ENCODE measurements around the gene RAB8B. TPM values are rescaled to one million over a fixed set of nuclear protein-coding genes. Genes with fewer than 3 reads are reported as not detected.

Gene RAB8B
- total RNA-seq, 1 experiment from 2014 or later, result 8.5 TPM

- Histone ChIP-seq H3K9ac (ENCODE audit: low read length) (no peak overlapping the region), H3K9me3 (ENCODE audit: low read length) (no peaks in the 10 kb centered on the region), H3K4me1 (ENCODE audit: insufficient read depth, low read length) (peaks cover 17% of the 10 kb centered on the region), H3K36me3 (ENCODE audit: low read depth, low read length) (no peaks in the 10 kb centered on the region), H3K4me2 (ENCODE audit: low read length) (no peak overlapping the region), H3F3A (ENCODE audit: low read length, unreplicated experiment) (no peaks in the 10 kb centered on the region), H3K27me3 (ENCODE audit: low read length) (no peaks in the 10 kb centered on the region), H3K79me2 (ENCODE audit: low read length) (no peaks in the 10 kb centered on the region), H3K4me3 (ENCODE audit: low read length) (no peak overlapping the region), H3K27ac (ENCODE audit: low read length) (no peak overlapping the region), H3K9me2 (replicated peaks; ENCODE audit: low read length) (no peaks in the 10 kb centered on the region), H4K20me1 (ENCODE audit: low read length) (no peaks in the 10 kb centered on the region), H2AFZ (ENCODE audit: low read length) (no peak overlapping the region)
- intact Hi-C loops (cut with micrococcal nuclease), result no loop called here
- TF ChIP-seq EZH2 (IDR thresholded peaks at IDR 0.05; ENCODE audit: low read length, unreplicated experiment) (no peak), CTCF (conservative IDR thresholded peaks at IDR 0.05; ENCODE audit: low read depth, low read length) (no peak), EZH2phosphoT487 (IDR thresholded peaks at IDR 0.05; ENCODE audit: borderline replicate concordance, low read length) (no peak)
- no peak for DNase-seq
- ATAC-seq, result no peak
- POLR2A ChIA-PET (ENCODE audit: unreplicated experiment), result no interaction called here
- no TSS peak for BruUV-seq (replicated peaks)
- CTCF ChIA-PET, result no interaction called here
Measured at GRCh38 chr15:63180746-63181145, 8.7 kb upstream of the RAB8B start.

DNA sequence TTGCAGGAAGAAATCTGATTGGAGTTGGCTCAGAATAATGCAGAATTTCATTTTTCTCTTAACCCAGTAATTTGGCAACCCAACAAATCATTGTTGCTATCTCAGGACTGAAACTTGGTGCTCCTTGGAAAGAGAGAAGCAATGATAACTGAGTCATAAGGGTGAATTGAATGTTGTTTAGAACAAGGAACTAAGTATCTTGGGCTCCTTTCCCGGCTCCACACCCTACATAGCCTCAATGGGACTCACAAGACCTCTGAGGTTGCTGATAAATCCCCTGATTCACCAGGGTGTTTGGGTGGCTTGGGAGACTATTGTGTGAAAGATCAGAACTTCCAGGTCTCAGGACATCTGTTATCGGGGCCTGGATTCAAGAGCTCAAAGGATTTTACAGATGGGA, 7.8 kb upstream of the RAB8B start:
- H3K9me3 ChIP-seq (ENCODE audit: low read length), result no peaks in the 10 kb centered on the region
- H2AFZ ChIP-seq (ENCODE audit: low read length), result no peak overlapping the region
- H3K27me3 ChIP-seq (ENCODE audit: low read length), result no peaks in the 10 kb centered on the region
- no peak for DNase-seq
- H3F3A ChIP-seq (ENCODE audit: low read length, unreplicated experiment), result no peaks in the 10 kb centered on the region
- no peak overlapping the region for H3K4me3 ChIP-seq (ENCODE audit: low read length)
- no peaks in the 10 kb centered on the region for H3K9me2 ChIP-seq (replicated peaks; ENCODE audit: low read length)
- peaks cover 25% of the 10 kb centered on the region for H3K4me1 ChIP-seq (ENCODE audit: insufficient read depth, low read length)
- ChIA-PET POLR2A (ENCODE audit: unreplicated experiment) (no interaction called here), CTCF (no interaction called here)
- H3K4me2 ChIP-seq (ENCODE audit: low read length), result no peak overlapping the region
- H3K36me3 ChIP-seq (ENCODE audit: low read depth, low read length), result no peaks in the 10 kb centered on the region
- no TSS peak for BruUV-seq (replicated peaks)
- H4K20me1 ChIP-seq (ENCODE audit: low read length), result no peaks in the 10 kb centered on the region
- H3K27ac ChIP-seq (ENCODE audit: low read length), result no peak overlapping the region
- intact Hi-C loops (cut with micrococcal nuclease), result no loop called here
- ATAC-seq, result no peak
- H3K79me2 ChIP-seq (ENCODE audit: low read length), result no peaks in the 10 kb centered on the region
- H3K9ac ChIP-seq (ENCODE audit: low read length), result no peak overlapping the region
- no peak for TF ChIP-seq CTCF (conservative IDR thresholded peaks at IDR 0.05; ENCODE audit: low read depth, low read length)
- no peak for TF ChIP-seq EZH2phosphoT487 (IDR thresholded peaks at IDR 0.05; ENCODE audit: borderline replicate concordance, low read length)
- TF ChIP-seq EZH2 (IDR thresholded peaks at IDR 0.05; ENCODE audit: low read length, unreplicated experiment), result no peak

GRCh38 chr15:63185206-63185605, 4.2 kb upstream of the RAB8B start:
- no peaks in the 10 kb centered on the region for H3K9me2 ChIP-seq (replicated peaks; ENCODE audit: low read length)
- no peak overlapping the region for H3K4me3 ChIP-seq (ENCODE audit: low read length)
- intact Hi-C loops (cut with micrococcal nuclease), result no loop called here
- no peaks in the 10 kb centered on the region for H3F3A ChIP-seq (ENCODE audit: low read length, unreplicated experiment)
- CTCF ChIA-PET, result interaction anchor here (0.7 kb wide), 1 partner anchor 91 kb away, joined by 3 read pairs; no protein-coding TSS in a partner anchor
- H3K9me3 ChIP-seq (ENCODE audit: low read length), result no peaks in the 10 kb centered on the region
- no peak for ATAC-seq
- no peaks in the 10 kb centered on the region for H3K27me3 ChIP-seq (ENCODE audit: low read length)
- H3K27ac ChIP-seq (ENCODE audit: low read length), result no peak overlapping the region
- peaks cover 22% of the 10 kb centered on the region for H3K4me1 ChIP-seq (ENCODE audit: insufficient read depth, low read length)
- no peak for DNase-seq
- H3K9ac ChIP-seq (ENCODE audit: low read length), result no peak overlapping the region
- H3K4me2 ChIP-seq (ENCODE audit: low read length), result no peak overlapping the region
- POLR2A ChIA-PET (ENCODE audit: unreplicated experiment), result no interaction called here
- BruUV-seq (replicated peaks), result no TSS peak
- no peaks in the 10 kb centered on the region for H3K36me3 ChIP-seq (ENCODE audit: low read depth, low read length)
- H4K20me1 ChIP-seq (ENCODE audit: low read length), result no peaks in the 10 kb centered on the region
- no peak overlapping the region for H2AFZ ChIP-seq (ENCODE audit: low read length)
- peaks cover 6% of the 10 kb centered on the region for H3K79me2 ChIP-seq (ENCODE audit: low read length)
- TF ChIP-seq EZH2phosphoT487 (IDR thresholded peaks at IDR 0.05; ENCODE audit: borderline replicate concordance, low read length) (no peak), EZH2 (IDR thresholded peaks at IDR 0.05; ENCODE audit: low read length, unreplicated experiment) (no peak), CTCF (conservative IDR thresholded peaks at IDR 0.05; ENCODE audit: low read depth, low read length) (no peak)
